Activated naive CD4-positive, alpha-beta T cell treated with anti-CD3 and anti-CD28 coated beads, Interleukin-2, amount 10 ng/mL, durations not matched to agents 7 days and 5 days (primary cell): ENCODE data around the gene GYPB.
"Not testable (repeated sequence)": the region's sequence is repeated elsewhere in the genome, so short reads cannot be mapped to it uniquely, and the experiment has no call there.

Experiments
- CTCF ChIA-PET: fragments of 350-600 bp; sonication (Branson Sonifier 250); formaldehyde crosslinking; loops from one replicate; lab custom pipeline; 2021; ENCODE audit warnings: antibody characterized with exemption; lab: Charles Lee
- DNase-seq: peaks from one replicate; pipeline ENCODE4 v3.0.0-alpha.2; 2020
- H3K27ac Mint-ChIP-seq: one replicate; pipeline ENCODE4 v1.8.0; 2021; ENCODE audit warnings: mild to moderate bottlenecking, moderate library complexity, mixed read lengths
- H3K27me3 Mint-ChIP-seq: one replicate; pipeline ENCODE4 v1.8.0; 2021; ENCODE audit warnings: mild to moderate bottlenecking, mixed read lengths
- H3K36me3 Mint-ChIP-seq: one replicate; pipeline ENCODE4 v1.8.0; 2021; ENCODE audit warnings: mixed read lengths
- H3K4me1 Mint-ChIP-seq: one replicate; pipeline ENCODE4 v1.8.0; 2021; ENCODE audit warnings: mixed read lengths
- H3K4me3 Mint-ChIP-seq: one replicate; pipeline ENCODE4 v1.8.0; 2021; ENCODE audit warnings: mild to moderate bottlenecking, moderate library complexity, mixed read lengths
- H3K9me3 Mint-ChIP-seq: one replicate; pipeline ENCODE4 v1.8.0; 2021; ENCODE audit warnings: mixed read lengths

The GYPB gene

DNA sequence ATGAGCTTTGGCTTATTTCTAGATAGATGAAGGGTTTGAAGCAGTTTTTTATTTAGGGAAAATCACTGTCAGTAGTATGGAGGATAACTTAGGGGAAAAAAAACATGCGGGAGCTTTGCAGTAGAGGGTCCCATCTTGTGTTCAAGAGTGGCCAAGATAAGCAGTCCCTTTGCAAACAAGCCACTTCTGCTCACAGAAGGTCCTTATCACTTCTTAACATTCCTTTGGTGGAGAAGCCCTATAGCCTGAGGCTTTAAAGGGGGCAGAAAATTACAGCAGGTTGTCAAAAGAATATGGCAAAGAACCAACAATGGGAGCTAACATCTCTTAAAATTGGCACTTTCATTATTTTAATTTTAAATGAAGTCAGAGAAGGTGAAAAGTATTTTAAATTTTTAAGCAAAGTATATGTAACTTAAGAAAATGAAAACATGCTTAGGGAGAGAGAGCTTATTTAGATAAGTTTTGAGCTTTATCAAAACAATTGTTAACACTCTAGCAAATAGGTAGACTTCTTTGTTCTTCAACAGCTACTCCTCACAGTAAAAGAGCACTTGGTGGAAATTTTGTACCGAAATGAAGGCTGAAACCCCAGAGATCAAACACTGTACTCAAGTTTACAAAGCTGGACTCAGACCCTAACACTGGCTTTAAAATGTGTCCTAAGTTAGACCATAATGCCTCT, 15.8 kb downstream of the GYPB start:
- H3K4me3 Mint-ChIP-seq, H3K9me3 Mint-ChIP-seq, CTCF ChIA-PET, H3K4me1 Mint-ChIP-seq, DNase-seq, H3K36me3 Mint-ChIP-seq, H3K27me3 Mint-ChIP-seq, H3K27ac Mint-ChIP-seq: not testable (repeated sequence)

DNA sequence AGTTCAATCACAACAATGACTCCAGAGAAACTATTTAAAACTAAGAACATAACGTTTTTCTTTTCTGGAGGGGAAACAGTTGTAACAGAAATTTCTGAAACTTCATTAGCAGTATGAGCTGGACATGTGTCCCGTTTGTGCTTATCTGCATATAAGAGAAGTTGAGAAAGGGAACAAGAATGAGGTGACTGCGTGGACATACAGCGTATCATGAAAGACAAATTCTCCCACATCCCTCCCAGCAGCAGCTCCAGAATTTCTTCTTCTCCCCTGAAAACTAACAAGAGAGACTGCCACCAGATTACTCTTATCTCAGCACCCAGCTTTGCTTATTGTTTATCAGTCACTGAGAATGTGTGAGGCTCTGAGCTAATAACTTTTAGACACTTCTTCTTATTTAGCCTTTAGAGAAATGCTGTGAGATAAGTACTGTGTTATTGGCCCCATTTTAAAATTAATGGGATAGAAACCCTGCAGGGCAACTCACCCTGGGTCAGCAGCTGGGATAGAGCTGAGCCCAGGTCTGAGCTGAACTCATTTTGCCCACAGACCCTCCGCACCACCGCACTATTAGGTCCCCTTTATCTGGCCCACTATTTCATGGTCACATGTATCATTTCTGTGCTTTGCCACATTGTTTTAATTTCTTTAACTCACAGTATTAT, 18.7 kb downstream of the GYPB start:
- H3K9me3 Mint-ChIP-seq, H3K27me3 Mint-ChIP-seq, DNase-seq, H3K36me3 Mint-ChIP-seq, H3K4me3 Mint-ChIP-seq, H3K27ac Mint-ChIP-seq, H3K4me1 Mint-ChIP-seq, CTCF ChIA-PET: not testable (repeated sequence)

DNA sequence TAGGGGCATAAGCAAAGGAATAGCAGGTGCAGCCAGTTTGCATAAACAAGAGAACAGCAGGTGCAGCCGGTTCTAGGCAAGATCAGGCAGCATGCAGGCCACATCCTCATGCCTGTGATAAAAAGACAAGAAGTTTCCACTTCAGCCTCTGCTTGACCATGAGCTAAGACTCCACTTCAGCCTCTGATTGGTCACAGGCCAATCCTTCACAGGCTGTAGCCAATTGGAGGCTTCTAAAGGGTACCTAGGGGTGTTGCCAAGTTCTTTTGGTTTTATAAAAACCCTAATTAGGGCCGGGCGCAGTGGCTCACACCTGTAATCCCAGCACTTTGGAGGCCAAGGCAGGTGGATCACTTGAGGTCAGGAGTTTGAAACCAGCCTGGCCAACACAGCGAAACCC, 23.0 kb downstream of the GYPB start:
- H3K27me3 Mint-ChIP-seq, H3K9me3 Mint-ChIP-seq, H3K27ac Mint-ChIP-seq, DNase-seq, CTCF ChIA-PET, H3K4me3 Mint-ChIP-seq, H3K36me3 Mint-ChIP-seq, H3K4me1 Mint-ChIP-seq: not testable (repeated sequence)

DNA sequence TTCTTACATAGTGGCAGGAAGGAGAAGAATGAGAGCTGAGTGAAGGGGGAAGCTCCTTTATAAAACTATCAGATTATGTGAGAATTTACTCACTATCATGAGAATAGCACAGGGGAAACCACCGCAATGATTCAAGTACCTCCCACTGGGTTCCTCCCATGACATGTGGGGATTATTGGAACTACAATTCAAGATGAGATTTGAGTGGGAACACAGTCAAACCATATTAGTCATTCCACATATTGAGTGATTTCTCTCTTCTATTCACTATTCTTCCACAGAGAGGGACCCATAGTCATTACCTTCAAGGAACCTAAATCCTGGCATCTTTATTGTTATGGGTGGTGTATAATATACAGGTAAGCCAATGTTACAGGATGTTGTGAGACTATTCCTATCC, 27.4 kb downstream of the GYPB start:
- DNase-seq, H3K27ac Mint-ChIP-seq, H3K4me1 Mint-ChIP-seq, H3K9me3 Mint-ChIP-seq, H3K27me3 Mint-ChIP-seq, H3K36me3 Mint-ChIP-seq, H3K4me3 Mint-ChIP-seq, CTCF ChIA-PET: not testable (repeated sequence)

DNA sequence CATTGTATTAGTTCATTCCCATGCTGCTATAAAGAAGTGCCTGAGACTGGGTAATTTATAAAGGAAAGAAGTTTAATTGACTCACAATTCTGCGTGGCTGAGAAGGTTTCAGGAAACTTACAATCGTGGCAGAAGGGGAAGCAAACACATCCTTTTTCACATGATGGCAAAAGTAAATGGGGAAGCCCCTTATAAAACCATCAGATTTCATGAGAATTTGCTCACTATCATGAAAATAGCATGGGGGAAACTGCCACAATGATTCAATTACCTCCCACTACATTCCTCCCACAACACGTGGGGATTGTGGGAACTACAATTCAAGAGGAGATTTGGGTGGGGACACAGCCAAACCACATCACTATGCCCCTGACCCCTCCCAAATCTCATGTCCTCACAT, 28.5 kb downstream of the GYPB start:
- H3K9me3 Mint-ChIP-seq, H3K4me1 Mint-ChIP-seq, H3K27ac Mint-ChIP-seq, H3K27me3 Mint-ChIP-seq, CTCF ChIA-PET, H3K4me3 Mint-ChIP-seq, DNase-seq, H3K36me3 Mint-ChIP-seq: not testable (repeated sequence)

DNA sequence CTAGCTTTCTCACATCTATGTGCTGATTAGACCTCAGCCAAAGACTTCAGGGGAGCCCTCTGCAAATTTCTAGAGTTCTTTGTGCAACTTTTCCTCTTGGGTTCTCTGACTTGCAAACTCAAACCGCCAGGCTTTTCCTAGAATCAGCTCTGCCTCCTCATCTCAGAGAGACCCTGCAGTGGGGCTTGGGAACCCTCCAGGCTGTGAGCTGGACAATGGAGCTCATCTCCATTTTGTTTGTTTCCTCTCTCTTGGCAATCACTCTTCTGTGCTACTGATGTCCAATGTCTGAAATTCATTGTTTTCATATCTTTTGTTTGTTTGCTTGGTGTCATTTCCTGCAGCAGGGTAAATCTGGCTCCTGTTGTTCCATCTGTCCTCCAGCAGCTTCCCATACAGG, 33.0 kb downstream of the GYPB start:
- no peak for DNase-seq
- CTCF ChIA-PET, result no interaction called here
- H3K4me1 Mint-ChIP-seq, result no peaks in the 10 kb centered on the region

DNA sequence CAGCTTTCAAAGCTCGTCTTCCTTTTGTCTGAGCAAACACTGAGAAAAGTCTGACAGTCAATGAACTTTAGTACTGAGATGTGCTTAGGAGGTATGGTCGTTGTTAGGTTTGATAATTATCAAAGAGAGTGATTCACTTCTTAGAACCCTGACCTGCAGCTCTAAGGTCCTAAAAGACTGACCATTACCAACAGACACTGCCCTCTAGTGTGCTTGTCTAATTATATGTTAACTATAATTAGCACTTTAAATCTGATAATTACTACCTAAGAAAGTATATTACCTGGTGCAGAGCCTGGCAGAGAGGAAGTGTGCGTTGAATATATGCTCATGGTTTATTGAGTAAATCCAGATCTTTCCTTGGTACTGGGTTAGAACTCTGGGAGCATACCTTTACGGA, 38.4 kb downstream of the GYPB start:
- not testable (repeated sequence) for H3K4me1 Mint-ChIP-seq, H3K27ac Mint-ChIP-seq, H3K9me3 Mint-ChIP-seq, H3K36me3 Mint-ChIP-seq, DNase-seq, H3K27me3 Mint-ChIP-seq, H3K4me3 Mint-ChIP-seq
- CTCF ChIA-PET, result interaction anchor here (1.7 kb wide), 1 partner anchor 422 kb away, joined by 5 read pairs; no protein-coding TSS in a partner anchor

More for the DNA sequence above, 33.0 kb downstream of the GYPB start:
- H3K9me3 Mint-ChIP-seq, result no peaks in the 10 kb centered on the region
- no peaks in the 10 kb centered on the region for H3K36me3 Mint-ChIP-seq
- H3K27ac Mint-ChIP-seq, result no peak overlapping the region
- no peak overlapping the region for H3K4me3 Mint-ChIP-seq
- H3K27me3 Mint-ChIP-seq, result peaks cover 4% of the 10 kb centered on the region

DNA sequence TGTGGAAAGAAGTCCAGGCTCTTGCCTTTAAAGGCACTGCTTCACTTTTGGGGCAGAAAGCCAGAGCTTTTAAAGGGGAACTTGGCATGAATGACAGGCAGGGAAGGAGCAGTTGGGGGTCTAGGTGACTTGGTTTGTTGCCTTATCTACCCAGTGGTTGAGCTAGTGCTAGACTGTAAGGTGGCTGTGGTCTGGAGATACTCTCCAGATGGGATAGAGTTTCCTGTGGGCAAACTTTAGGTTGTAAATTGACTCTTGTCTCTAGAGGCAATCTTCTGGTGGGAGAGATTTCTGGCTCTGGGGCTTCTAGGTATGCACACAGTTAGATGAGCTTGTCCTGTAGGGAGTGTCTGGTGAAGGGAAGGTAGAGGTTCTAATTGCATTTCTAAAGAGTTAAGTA, 43.7 kb downstream of the GYPB start:
- CTCF ChIA-PET, H3K36me3 Mint-ChIP-seq, H3K9me3 Mint-ChIP-seq, H3K4me3 Mint-ChIP-seq, H3K4me1 Mint-ChIP-seq, H3K27me3 Mint-ChIP-seq, H3K27ac Mint-ChIP-seq, DNase-seq: not testable (repeated sequence)

DNA sequence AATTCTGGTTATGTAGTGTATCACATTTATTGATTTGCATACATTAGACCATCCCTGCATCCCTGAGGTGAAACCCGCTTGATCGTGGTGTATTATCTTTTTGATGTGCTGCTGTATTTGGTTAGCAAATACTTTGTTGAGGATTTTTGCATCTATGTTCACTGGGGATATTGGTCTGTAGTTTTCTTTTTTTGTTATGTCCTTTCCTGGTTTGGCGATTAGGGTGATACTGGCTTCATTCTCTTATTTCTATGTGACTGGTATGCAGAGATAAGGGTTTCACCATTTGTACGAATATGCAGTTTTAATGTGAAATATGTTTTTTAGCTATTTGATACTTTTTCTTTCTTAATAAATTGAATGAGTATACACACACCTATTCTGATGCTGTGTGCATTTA, 45.2 kb downstream of the GYPB start:
- H3K4me1 Mint-ChIP-seq, DNase-seq, H3K4me3 Mint-ChIP-seq, H3K27ac Mint-ChIP-seq, H3K27me3 Mint-ChIP-seq, H3K9me3 Mint-ChIP-seq, H3K36me3 Mint-ChIP-seq, CTCF ChIA-PET: not testable (repeated sequence)

DNA sequence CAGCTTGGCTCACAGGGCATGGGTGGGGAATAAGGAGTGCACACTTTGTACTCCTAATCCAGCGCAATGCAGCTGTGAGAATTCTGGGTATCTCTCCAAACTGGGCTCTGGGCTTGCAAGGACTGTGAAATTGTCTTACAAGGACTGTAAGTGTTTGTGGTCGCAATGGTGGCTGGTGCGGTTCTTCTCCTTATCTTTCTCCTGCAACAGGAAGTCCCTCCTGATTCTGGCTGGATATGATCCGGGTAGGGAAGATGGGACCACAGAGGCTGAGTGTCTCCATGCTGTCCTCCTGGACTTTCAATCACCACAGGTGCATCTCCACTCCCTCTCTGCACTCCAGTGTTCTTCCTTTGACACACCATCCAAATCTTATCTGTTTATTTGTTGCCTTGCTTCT, 58.1 kb downstream of the GYPB start:
- no peak overlapping the region for H3K4me3 Mint-ChIP-seq
- H3K4me1 Mint-ChIP-seq, result no peaks in the 10 kb centered on the region
- no peaks in the 10 kb centered on the region for H3K36me3 Mint-ChIP-seq
- peaks cover 4% of the 10 kb centered on the region for H3K27me3 Mint-ChIP-seq
- H3K9me3 Mint-ChIP-seq, result no peaks in the 10 kb centered on the region
- DNase-seq, result no peak
- CTCF ChIA-PET, result no interaction called here
- H3K27ac Mint-ChIP-seq, result no peak overlapping the region

DNA sequence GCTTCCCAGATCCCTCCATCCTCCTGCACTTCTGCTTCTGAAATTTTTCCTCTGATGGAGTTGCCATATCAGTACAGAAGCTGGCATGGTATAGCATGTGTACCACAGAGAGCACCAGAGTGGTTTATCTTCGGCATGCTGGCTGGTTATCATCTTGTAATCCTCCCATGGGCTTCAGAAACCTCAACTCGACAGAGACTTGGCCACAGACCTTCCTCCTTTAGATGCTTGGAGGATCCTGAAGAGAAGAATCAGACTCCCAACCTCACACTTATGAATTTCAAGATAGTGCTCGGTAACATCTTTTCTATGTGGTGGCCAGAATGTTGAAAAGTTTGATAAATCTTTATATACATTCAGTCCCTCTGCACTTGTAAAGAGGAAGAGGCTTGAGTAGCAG, 63.9 kb downstream of the GYPB start:
- DNase-seq, H3K27ac Mint-ChIP-seq, H3K27me3 Mint-ChIP-seq, H3K4me3 Mint-ChIP-seq, H3K4me1 Mint-ChIP-seq, CTCF ChIA-PET, H3K36me3 Mint-ChIP-seq: not testable (repeated sequence)
- H3K9me3 Mint-ChIP-seq, result peaks cover 11% of the 10 kb centered on the region

DNA sequence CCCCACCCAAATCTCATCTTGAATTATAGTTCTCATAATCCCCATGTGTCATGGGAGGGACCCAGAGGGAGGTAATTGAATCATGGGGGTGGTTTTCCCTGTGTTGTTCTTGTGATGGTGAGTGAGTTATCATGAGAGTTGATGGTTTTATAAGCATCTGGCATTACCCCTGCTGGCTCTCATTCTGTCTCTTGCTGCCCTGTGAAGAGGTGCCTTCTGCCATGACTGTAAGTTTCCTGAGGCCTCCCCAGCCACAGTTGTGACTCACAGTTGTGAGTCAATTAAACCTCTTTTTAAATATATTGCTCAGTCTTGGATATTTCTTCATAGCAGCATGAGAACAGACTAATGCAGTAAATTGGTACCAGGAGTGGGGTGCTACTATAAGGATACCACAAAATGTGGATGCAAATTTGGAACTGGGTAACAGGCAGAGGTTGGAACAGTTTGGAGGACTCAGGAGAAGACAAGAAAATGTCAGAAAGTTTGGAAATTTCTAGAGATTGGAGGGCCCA, 67.7 kb downstream of the GYPB start:
- H3K36me3 Mint-ChIP-seq, DNase-seq, H3K4me1 Mint-ChIP-seq, H3K27ac Mint-ChIP-seq, H3K4me3 Mint-ChIP-seq, H3K27me3 Mint-ChIP-seq, CTCF ChIA-PET: not testable (repeated sequence)
- H3K9me3 Mint-ChIP-seq, result peaks cover 11% of the 10 kb centered on the region

DNA sequence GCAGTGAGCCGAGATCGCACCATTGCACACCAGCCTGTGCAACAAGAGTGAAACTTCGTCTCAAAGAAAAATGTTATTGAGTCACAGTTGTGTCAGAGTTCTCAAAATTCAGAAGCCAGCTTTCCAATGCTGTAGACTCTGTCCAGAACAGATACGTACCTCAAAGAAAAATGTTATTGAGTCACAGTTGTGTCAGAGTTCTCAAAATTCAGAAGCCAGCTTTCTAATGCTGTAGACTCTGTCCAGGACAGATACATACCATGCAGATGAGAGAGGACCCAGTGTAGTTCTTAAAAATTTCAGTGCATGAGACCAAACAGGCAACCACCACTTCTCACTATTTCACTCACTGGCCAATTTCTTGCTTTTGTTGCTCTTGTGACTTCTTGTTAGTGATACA, 68.2 kb downstream of the GYPB start:
- not testable (repeated sequence) for H3K27ac Mint-ChIP-seq, H3K4me1 Mint-ChIP-seq, DNase-seq

DNA sequence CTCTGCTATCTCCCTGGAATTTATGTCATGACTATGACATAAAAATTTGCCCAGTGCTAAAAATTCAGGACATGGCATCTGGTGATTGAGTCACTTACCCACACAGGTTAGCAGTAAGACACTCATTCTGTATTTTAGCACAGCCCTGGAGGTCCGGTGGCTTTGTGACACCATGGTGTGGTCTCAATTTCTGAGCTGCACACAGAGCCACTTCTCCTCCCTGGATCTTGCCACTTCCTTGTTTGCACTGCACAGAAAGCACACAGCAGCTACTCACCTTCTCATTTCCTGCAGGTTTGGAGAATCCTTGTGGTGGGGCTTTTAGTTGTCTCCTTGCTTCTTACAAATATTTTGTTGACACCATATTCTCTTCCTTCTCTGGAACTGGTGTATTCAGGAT, 69.0 kb downstream of the GYPB start:
- H3K27me3 Mint-ChIP-seq, H3K36me3 Mint-ChIP-seq, H3K4me1 Mint-ChIP-seq, CTCF ChIA-PET, DNase-seq, H3K4me3 Mint-ChIP-seq, H3K27ac Mint-ChIP-seq: not testable (repeated sequence)
- peaks cover 11% of the 10 kb centered on the region for H3K9me3 Mint-ChIP-seq

More for the DNA sequence above, 68.2 kb downstream of the GYPB start:
- H3K27me3 Mint-ChIP-seq, H3K4me3 Mint-ChIP-seq, CTCF ChIA-PET, H3K36me3 Mint-ChIP-seq: not testable (repeated sequence)
- peaks cover 11% of the 10 kb centered on the region for H3K9me3 Mint-ChIP-seq

DNA sequence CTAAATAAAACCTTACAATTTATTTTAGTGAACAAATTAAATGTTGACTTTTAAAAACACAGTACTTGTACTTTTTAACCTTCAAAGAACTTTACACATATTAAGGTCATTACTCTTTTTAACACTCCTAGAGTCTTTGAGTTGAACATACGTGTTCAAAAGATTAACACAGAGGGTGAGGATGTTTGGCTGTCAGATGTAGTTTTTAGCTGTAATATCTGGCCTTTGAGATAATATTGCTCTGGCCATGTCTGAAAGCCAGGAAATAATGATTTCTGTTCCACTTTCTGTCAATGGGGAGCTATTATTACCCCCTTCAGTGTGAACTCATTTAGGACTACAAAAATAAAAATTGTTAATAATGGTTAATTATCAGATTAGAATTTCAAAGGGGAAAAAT, 71.7 kb downstream of the GYPB start:
- H3K4me1 Mint-ChIP-seq, H3K4me3 Mint-ChIP-seq, CTCF ChIA-PET, DNase-seq, H3K36me3 Mint-ChIP-seq, H3K27me3 Mint-ChIP-seq, H3K27ac Mint-ChIP-seq: not testable (repeated sequence)
- peaks cover 11% of the 10 kb centered on the region for H3K9me3 Mint-ChIP-seq
